H1 (cell line): ENCODE measurements around the gene PSMB3. TPM values are rescaled to one million over a fixed set of nuclear protein-coding genes. Genes with fewer than 3 reads are reported as not detected.

ENCODE experiments used
- CTCF ChIA-PET: fragments of 300-600 bp; sonication (Branson Sonifier 250); formaldehyde crosslinking; loops from one replicate; lab custom pipeline; 2021; ENCODE audit not compliant: partially characterized antibody; lab: Charles Lee
- POLR2A ChIA-PET: fragments of 300-600 bp; sonication (Branson Sonifier 250); formaldehyde crosslinking; loops from one replicate; lab custom pipeline; 2021; ENCODE audit warnings: inconsistent platforms; ENCODE audit not compliant: partially characterized antibody; lab: Charles Lee
- DNase-seq, 2 experiments: peaks; one replicate each; pipeline versions ENCODE4 v3.0.0 to v3.0.0-alpha.2; 2010 to 2022; ENCODE audit warnings: low spot score in 2 of 2, low read depth in 1 of 2, mixed read lengths in 1 of 2
- FAIRE-seq: peaks from 2 replicates; lab custom pipeline; 2011; peaks lifted over from hg19 to GRCh38; lab: Jason Lieb, UNC
- H2AFZ ChIP-seq: 2 replicates; pipeline ENCODE4 v1.8.1; 2012; ENCODE audit warnings: low read length, inconsistent platforms
- H2AK5ac ChIP-seq: 2 replicates; pipeline ENCODE4 v1.6.1; 2013; ENCODE audit warnings: low read depth, low read length
- H2BK120ac ChIP-seq: replicated peaks from 2 replicates; pipeline ENCODE3; 2013; ENCODE audit warnings: low read depth, low read length, inconsistent platforms
- H2BK12ac ChIP-seq: 2 replicates; pipeline ENCODE4 v1.6.1; 2013; ENCODE audit warnings: low read depth, low read length
- H2BK15ac ChIP-seq: 2 replicates; pipeline ENCODE4 v1.6.1; 2013; ENCODE audit warnings: low read length
- H2BK20ac ChIP-seq: 2 replicates; pipeline ENCODE4 v1.6.1; 2013; ENCODE audit warnings: low read length
- H2BK5ac ChIP-seq: 2 replicates; pipeline ENCODE4 v1.6.1; 2013; ENCODE audit warnings: low read depth, low read length
- H3K14ac ChIP-seq: 2 replicates; pipeline ENCODE4 v1.6.1; 2013; ENCODE audit warnings: inconsistent platforms; ENCODE audit not compliant: insufficient read length
- H3K18ac ChIP-seq: 2 replicates; pipeline ENCODE4 v1.6.1; 2013; ENCODE audit warnings: low read length; ENCODE audit errors: extremely low read depth
- H3K23ac ChIP-seq: 2 replicates; pipeline ENCODE4 v1.6.1; 2013; ENCODE audit warnings: inconsistent platforms; ENCODE audit not compliant: insufficient read length
- H3K23me2 ChIP-seq: 2 replicates; pipeline ENCODE4 v1.6.1; 2013; ENCODE audit warnings: low read depth, low read length
- H3K27ac ChIP-seq: 2 replicates; pipeline ENCODE4 v1.6.1; 2011; ENCODE audit warnings: low read depth, low read length, inconsistent platforms
- H3K27me3 ChIP-seq, 4 experiments: replicated peaks in 1 of 4; 1 replicate in 1 of 4; 2 replicates in 3 of 4; pipeline versions ENCODE4 v1.6.1 to v1.8.1; 2011 to 2013; ENCODE audit warnings: low read length in 3 of 4, mild to moderate bottlenecking in 3 of 4, inconsistent platforms in 2 of 4, mixed read lengths in 2 of 4, moderate library complexity in 1 of 4; ENCODE audit not compliant: control insufficient read depth in 3 of 4, insufficient read depth in 3 of 4; ENCODE audit errors: extremely low read depth in 1 of 4
- H3K36me3 ChIP-seq, 4 experiments: 2 replicates each; pipeline versions ENCODE4 v1.6.1 to v1.8.1; 2011 to 2013; ENCODE audit warnings: mild to moderate bottlenecking in 4 of 4, low read length in 3 of 4, moderate library complexity in 2 of 4, control low read depth in 1 of 4, inconsistent platforms in 1 of 4; ENCODE audit not compliant: insufficient read depth in 4 of 4, control insufficient read depth in 2 of 4
- H3K4ac ChIP-seq: replicated peaks from 2 replicates; pipeline ENCODE3; 2013; ENCODE audit warnings: low read length, low read depth, mixed read lengths, inconsistent platforms; ENCODE audit not compliant: insufficient read length
- H3K4me1 ChIP-seq, 4 experiments: replicated peaks in 1 of 4; 1 replicate in 1 of 4; 2 replicates in 3 of 4; pipeline versions ENCODE4 v1.6.1 to v1.8.1; 2011 to 2013; ENCODE audit warnings: low read length in 3 of 4, inconsistent platforms in 2 of 4, mixed read lengths in 1 of 4; ENCODE audit not compliant: insufficient read depth in 4 of 4, control insufficient read depth in 3 of 4
- H3K4me2 ChIP-seq, 2 experiments: 2 replicates each; pipeline versions ENCODE4 v1.6.1 to v1.8.1; 2011 to 2013; ENCODE audit warnings: low read depth in 2 of 2, low read length in 2 of 2, control low read depth in 1 of 2, inconsistent platforms in 1 of 2, mild to moderate bottlenecking in 1 of 2; ENCODE audit not compliant: insufficient read depth in 1 of 2
- H3K4me3 ChIP-seq, 4 experiments: fragments of 200-600, 300-600 bp in 1 of 4; sonication (generic), shearing (Covaris generic), sonication (Bioruptor Twin) in 1 of 4; 2 replicates each; pipeline versions ENCODE4 v1.5.1 to v1.8.1; 2011 to 2016; ENCODE audit warnings: low read length in 4 of 4, low read depth in 3 of 4, control low read depth in 2 of 4, inconsistent platforms in 2 of 4, mild to moderate bottlenecking in 2 of 4, mixed read lengths in 1 of 4, moderate library complexity in 1 of 4; ENCODE audit not compliant: insufficient read depth in 2 of 4; ENCODE audit errors: extremely low read depth in 1 of 4
- H3K56ac ChIP-seq: replicated peaks from 2 replicates; pipeline ENCODE3; 2013; ENCODE audit warnings: low read depth, mild to moderate bottlenecking, mixed read lengths, low read length, inconsistent platforms; ENCODE audit not compliant: insufficient read length
- H3K79me1 ChIP-seq: 2 replicates; pipeline ENCODE4 v1.6.1; 2013; ENCODE audit warnings: low read depth, low read length, control low read depth
- H3K79me2 ChIP-seq, 2 experiments: 2 replicates each; pipeline versions ENCODE4 v1.6.1 to v1.8.1; 2012 to 2013; ENCODE audit warnings: low read length in 2 of 2, mild to moderate bottlenecking in 2 of 2, inconsistent platforms in 1 of 2; ENCODE audit not compliant: insufficient read depth in 2 of 2, control insufficient read depth in 1 of 2
- H3K9ac ChIP-seq, 4 experiments: replicated peaks in 1 of 4; 1 replicate in 1 of 4; 2 replicates in 3 of 4; pipeline versions ENCODE4 v1.6.1 to v1.8.1; 2011 to 2013; ENCODE audit warnings: low read depth in 3 of 4, low read length in 3 of 4, control low read depth in 2 of 4, mild to moderate bottlenecking in 2 of 4, moderate library complexity in 2 of 4, inconsistent platforms in 1 of 4; ENCODE audit errors: extremely low read depth in 1 of 4
- H3K9me3 ChIP-seq, 2 experiments: 2 replicates each; pipeline versions ENCODE4 v1.6.1 to v1.8.1; 2012 to 2013; ENCODE audit warnings: mild to moderate bottlenecking in 2 of 2, moderate library complexity in 2 of 2, control low read depth in 1 of 2, inconsistent platforms in 1 of 2, low read depth in 1 of 2, low read length in 1 of 2, mixed read lengths in 1 of 2; ENCODE audit not compliant: insufficient read depth in 2 of 2
- H4K20me1 ChIP-seq, 2 experiments: replicated peaks in 1 of 2; 2 replicates each; pipeline versions ENCODE3 to v1.8.1; 2011 to 2013; ENCODE audit warnings: inconsistent platforms in 2 of 2, low read length in 2 of 2, mild to moderate bottlenecking in 1 of 2; ENCODE audit not compliant: insufficient read depth in 2 of 2, control insufficient read depth in 1 of 2
- H4K5ac ChIP-seq: 2 replicates; pipeline ENCODE4 v1.6.1; 2013; ENCODE audit warnings: low read length, low read depth, mixed read lengths, inconsistent platforms; ENCODE audit not compliant: insufficient read length
- H4K8ac ChIP-seq: 2 replicates; pipeline ENCODE4 v1.8.0; 2013; ENCODE audit warnings: mild to moderate bottlenecking, moderate library complexity, low read length, inconsistent platforms; ENCODE audit not compliant: insufficient read depth; ENCODE audit errors: extremely low read depth
- H4K91ac ChIP-seq: replicated peaks from 2 replicates; pipeline ENCODE3; 2013; ENCODE audit warnings: low read length, mixed read lengths, inconsistent platforms; ENCODE audit not compliant: insufficient read length
- BCL11A ChIP-seq, 2 experiments: IDR thresholded peaks; one replicate each; pipeline ENCODE4 v1.6.1; 2011; ENCODE audit warnings: low read depth in 2 of 2, low read length in 2 of 2, mild to moderate bottlenecking in 2 of 2
- EZH2 ChIP-seq: fragments of 200-600 bp; sonication (generic); IDR thresholded peaks from 2 replicates; pipeline ENCODE4 v1.7.1; 2012; ENCODE audit warnings: low read depth, mild to moderate bottlenecking, moderate library complexity, low read length, inconsistent platforms; ENCODE audit not compliant: severe bottlenecking
- GTF2F1 ChIP-seq: IDR thresholded peaks from 2 replicates; pipeline ENCODE4 v1.6.1; 2012; ENCODE audit warnings: low read depth, low read length, improper control_type of control experiment, borderline replicate concordance
- HDAC2 ChIP-seq, 2 experiments: fragments of 300-600 bp in 1 of 2; sonication (generic) in 1 of 2; IDR thresholded peaks; 2 replicates each; pipeline ENCODE4 v1.6.1; 2011 to 2012; ENCODE audit warnings: low read depth in 2 of 2, low read length in 2 of 2, mild to moderate bottlenecking in 2 of 2, moderate library complexity in 2 of 2, borderline replicate concordance in 1 of 2, inconsistent platforms in 1 of 2
- JUND ChIP-seq: IDR thresholded peaks from 2 replicates; pipeline ENCODE4 v1.6.1; 2011; ENCODE audit warnings: mild to moderate bottlenecking, improper control_type of control experiment, low read length
- POLR2A ChIP-seq, 2 experiments: IDR thresholded peaks; 1 replicate in 1 of 2; 2 replicates in 1 of 2; pipeline ENCODE4 v1.6.1; 2011; ENCODE audit warnings: low read depth in 2 of 2, low read length in 2 of 2, mild to moderate bottlenecking in 2 of 2; ENCODE audit errors: control extremely low read depth in 1 of 2
- POLR2AphosphoS5 ChIP-seq: IDR thresholded peaks from 2 replicates; pipeline ENCODE4 v1.6.1; 2011; ENCODE audit warnings: low read depth, low read length
- POU5F1 ChIP-seq: IDR thresholded peaks from 2 replicates; pipeline ENCODE4 v1.6.1; 2011; ENCODE audit warnings: low read depth, mild to moderate bottlenecking, low read length, moderate library complexity
- RAD21 ChIP-seq, 2 experiments: IDR thresholded peaks in 1 of 2; conservative IDR thresholded peaks in 1 of 2; 2 replicates each; pipeline ENCODE4 v1.6.1; 2011; ENCODE audit warnings: low read depth in 2 of 2, low read length in 2 of 2, improper control_type of control experiment in 1 of 2, inconsistent platforms in 1 of 2, mild to moderate bottlenecking in 1 of 2, moderate library complexity in 1 of 2
- RNF2 ChIP-seq: fragments of 200-900, 300-1000 bp; sonication (generic); IDR thresholded peaks from 2 replicates; pipeline ENCODE4 v1.7.1; 2016; ENCODE audit warnings: borderline replicate concordance, low read depth, mild to moderate bottlenecking, antibody characterized with exemption, low read length; ENCODE audit not compliant: poor library complexity, severe bottlenecking; ENCODE audit errors: missing control alignments
- SIN3A ChIP-seq, 2 experiments: IDR thresholded peaks in 1 of 2; conservative IDR thresholded peaks in 1 of 2; 2 replicates each; pipeline ENCODE4 v1.6.1; 2011 to 2012; ENCODE audit warnings: low read length in 2 of 2, improper control_type of control experiment in 1 of 2, low read depth in 1 of 2, mild to moderate bottlenecking in 1 of 2
- TCF12 ChIP-seq: IDR thresholded peaks from 2 replicates; pipeline ENCODE4 v1.6.1; 2011; ENCODE audit warnings: low read depth, mild to moderate bottlenecking, low read length
- WGBS, 2 experiments: shearing (Covaris generic) in 1 of 2; methylation state at CpG; one replicate each; pipeline versions ENCODE4 v1.1.6 to v1.1.7; 2013 to 2015; ENCODE audit warnings: low lambda C conversion rate in 2 of 2, mixed read lengths in 2 of 2, inconsistent platforms in 1 of 2, low coverage in 1 of 2, missing lambda C conversion rate in 1 of 2; ENCODE audit not compliant: insufficient replicate concordance in 2 of 2, insufficient coverage in 1 of 2, insufficient read length in 1 of 2; ENCODE audit errors: extremely low coverage in 1 of 2, missing lambda C conversion rate in 1 of 2; 5-methylcytosine and 5-hydroxymethylcytosine counted together
- polyA plus RNA-seq, 7 experiments: library from polyadenylated mRNA; depleted of rRNA in 3 of 7; stranded (reverse) in 5 of 7; unstranded in 2 of 7; fragments of >200 nt in 5 of 7; fragments of 200-250 nt in 2 of 7; gene quantifications; 1 replicate in 5 of 7; 2 replicates in 1 of 7; 4 replicates in 1 of 7; pipeline versions ENCODE4 v1.2.1 to v1.2.3, GENCODE V29; 2011 to 2013; ENCODE audit warnings: missing spikeins in 2 of 7, mixed read lengths in 2 of 7
- total RNA-seq: library from RNA; stranded (reverse); fragmentation: NEBNext Ultra II Directional; extraction: Animal tissue kit (Norgen Biotek cat#: 25700); gene quantifications from 2 replicates; pipeline ENCODE4 v1.2.1, GENCODE V29; 2021

Gene PSMB3
- total and polyA plus RNA-seq, 2 of the 8 experiments (the other 6 are each of a cell fraction or from before 2014, with no cell fraction given), result 291 to 914 TPM

DNA sequence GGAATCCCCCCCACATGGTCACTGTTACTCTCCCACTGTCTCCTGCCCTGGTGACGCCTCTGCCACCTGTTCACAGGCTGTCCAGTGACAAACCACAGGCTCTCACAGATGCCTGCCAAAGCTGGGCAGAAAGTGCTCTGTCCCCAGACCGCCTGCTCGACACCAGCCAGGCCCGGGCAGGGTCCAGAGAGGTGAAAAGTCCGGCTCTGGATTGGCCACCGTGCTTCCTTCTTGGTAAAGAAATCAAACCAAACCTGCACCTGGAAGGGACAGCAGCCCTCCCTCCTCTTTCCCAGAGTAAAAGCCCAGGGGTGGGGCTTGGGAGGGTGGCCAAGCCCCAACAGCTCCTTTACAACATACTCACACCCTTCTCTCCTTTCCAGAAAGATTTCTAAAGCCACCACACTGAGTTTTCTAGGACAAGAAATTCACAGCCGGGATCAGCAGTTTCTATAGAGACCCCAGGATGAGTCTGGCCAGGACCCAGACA is 10.6 kb upstream of the PSMB3 start:
- CTCF ChIA-PET, result interaction anchor here (1.2 kb wide), 2 partner anchors 45 to 47 kb away, joined by 3 to 4 read pairs; no protein-coding TSS in a partner anchor
- POLR2A ChIA-PET, result interaction anchor here (0.7 to 1.2 kb wide), 2 partner anchors 10 to 35 kb away, joined by 3 to 4 read pairs; no protein-coding TSS in a partner anchor
- no peak for DNase-seq
- Histone ChIP-seq H3K56ac (no peak overlapping the region), H3K79me1 (peaks cover 29% of the 10 kb centered on the region), H3K4ac (no peak overlapping the region), H3K23me2 (peaks cover 11% of the 10 kb centered on the region; the same call in 1 of the 2 replicates), H4K20me1 (peaks cover 46 to 62% of the 10 kb centered on the region in 2 experiments), H2BK12ac (no peak overlapping the region), H3K4me3 (no peak overlapping the region), H3K23ac (no peak overlapping the region), H3K14ac (no peak overlapping the region), H3K4me1 (peaks cover 7 to 37% (median 22%) of the 10 kb centered on the region in 4 experiments), H3K27ac (0 out of 2 replicates have a peak overlapping the region, but pooled peaks have one; percentile 26), H3K9me3 (no peaks in the 10 kb centered on the region), H3K27me3 (no peaks in the 10 kb centered on the region), H3K79me2 (peaks cover 43 to 79% of the 10 kb centered on the region in 2 experiments), H2BK120ac (no peak overlapping the region), H2BK20ac (no peak overlapping the region), H3K18ac (no peak overlapping the region), H2BK5ac (no peak overlapping the region), H4K91ac (no peak overlapping the region), H3K36me3 (peaks cover 2 to 27% (median 14%) of the 10 kb centered on the region in 4 experiments; a peak in 7 of 8 replicates), H2AK5ac (no peak overlapping the region), H3K9ac (no peak overlapping the region), H3K4me2 (no peak overlapping the region; a peak in 1 of 4 replicates), H2BK15ac (no peak overlapping the region), H2AFZ (no peak overlapping the region), H4K5ac (no peak overlapping the region), H4K8ac (peak overlapping the region; percentile 28)
- 79% methylated on average over 6 of the region's 7 CpGs; no CpG with 5 or more reads in 1 of the 2 experiments for WGBS, 2 experiments
- no peak for FAIRE-seq
- TF ChIP-seq RNF2, result no peak
- no peak for TF ChIP-seq JUND
- TF ChIP-seq POLR2AphosphoS5, result no peak
- no peak for TF ChIP-seq BCL11A (IDR thresholded peaks at IDR 0.05; ENCODE audit: low read depth in 2 of 2, low read length in 2 of 2)
- no peak for TF ChIP-seq RAD21 (IDR thresholded peaks at IDR 0.05 in 1 of 2, conservative IDR thresholded peaks at IDR 0.05 in 1 of 2; ENCODE audit: low read depth in 2 of 2, low read length in 2 of 2)
- TF ChIP-seq POLR2A (IDR thresholded peaks at IDR 0.05; ENCODE audit: control extremely low read depth in 1 of 2, low read depth in 2 of 2, low read length in 2 of 2), result no peak
- no peak for TF ChIP-seq SIN3A (conservative IDR thresholded peaks at IDR 0.05 in 1 of 2, IDR thresholded peaks at IDR 0.05 in 1 of 2; ENCODE audit: low read depth in 1 of 2, low read length in 2 of 2)
- TF ChIP-seq GTF2F1, result no peak
- no peak for TF ChIP-seq TCF12
- TF ChIP-seq HDAC2 (IDR thresholded peaks at IDR 0.05; ENCODE audit: borderline replicate concordance in 1 of 2, low read depth in 2 of 2, low read length in 2 of 2), result no peak
- TF ChIP-seq POU5F1, result no peak
- TF ChIP-seq EZH2, result no peak
